Mucosa of rectum (tissue), 2 donors: ENCODE measurements around the gene TRPV5.
"Not testable (repeated sequence)": the region's sequence is repeated elsewhere in the genome, so short reads cannot be mapped to it uniquely, and the experiment has no call there.

Experiments used
- H3K27ac ChIP-seq, 2 donors: one replicate each; pipeline ENCODE4 v1.7.0; 2013; ENCODE audit warnings: inconsistent platforms in 2 of 2, low read depth in 2 of 2, low read length in 2 of 2
- H3K27me3 ChIP-seq, 2 donors: one replicate each; pipeline ENCODE4 v1.7.0; 2013; ENCODE audit warnings: low read length in 2 of 2; ENCODE audit not compliant: control insufficient read depth in 2 of 2, insufficient read depth in 2 of 2
- H3K36me3 ChIP-seq, 2 donors: one replicate each; pipeline ENCODE4 v1.7.0; 2013; ENCODE audit warnings: low read length in 2 of 2; ENCODE audit not compliant: control insufficient read depth in 2 of 2, insufficient read depth in 2 of 2
- H3K4me1 ChIP-seq, 2 donors: one replicate each; pipeline ENCODE4 v1.7.0; 2013; ENCODE audit warnings: low read length in 2 of 2, mild to moderate bottlenecking in 1 of 2; ENCODE audit not compliant: control insufficient read depth in 2 of 2, insufficient read depth in 2 of 2
- H3K4me3 ChIP-seq, 2 donors: one replicate each; pipeline ENCODE4 v1.7.0; 2013; ENCODE audit warnings: low read length in 2 of 2
- H3K9ac ChIP-seq, 2 donors: one replicate each; pipeline ENCODE4 v1.7.0; 2013; ENCODE audit warnings: low read length in 2 of 2, low read depth in 1 of 2, mild to moderate bottlenecking in 1 of 2
- H3K9me3 ChIP-seq, 2 donors: one replicate each; pipeline ENCODE4 v1.7.0; 2013; ENCODE audit warnings: low read length in 2 of 2; ENCODE audit not compliant: control insufficient read depth in 2 of 2
- donor health status: healthy.
- donor health status: Normal muscosa, but diverticular disease.

The TRPV5 gene

DNA sequence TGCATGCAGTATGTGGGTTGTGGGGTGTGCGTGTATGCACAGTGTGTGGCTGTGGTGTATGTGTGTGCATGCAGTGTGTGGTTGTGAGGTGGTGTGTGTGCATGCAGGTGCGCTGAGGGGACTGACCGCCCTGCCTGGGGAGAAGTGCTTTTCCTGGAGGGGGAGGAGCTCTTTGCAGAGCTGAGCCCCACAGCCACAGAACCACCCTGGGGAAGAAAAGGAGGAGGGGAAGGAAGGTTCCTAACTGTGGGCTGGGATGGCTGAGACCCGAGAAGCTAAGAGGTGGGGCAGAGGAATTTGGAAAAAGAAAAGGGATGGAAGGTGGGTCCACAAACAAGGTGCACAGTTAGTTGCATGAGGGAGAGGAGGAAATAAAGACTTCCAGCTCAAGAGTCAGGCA is at the start of gene TRPV5:
Gene TRPV5, minus strand, starts transcription at position 123 of the 400 bp plus-strand sequence. CDS start 287 bp downstream, outside the sequence.
- Histone ChIP-seq H3K4me1 (no peaks in the 10 kb centered on the region), H3K9ac (no peak within 1 kb of the TSS), H3K4me3 (no peak within 1 kb of the TSS)

DNA sequence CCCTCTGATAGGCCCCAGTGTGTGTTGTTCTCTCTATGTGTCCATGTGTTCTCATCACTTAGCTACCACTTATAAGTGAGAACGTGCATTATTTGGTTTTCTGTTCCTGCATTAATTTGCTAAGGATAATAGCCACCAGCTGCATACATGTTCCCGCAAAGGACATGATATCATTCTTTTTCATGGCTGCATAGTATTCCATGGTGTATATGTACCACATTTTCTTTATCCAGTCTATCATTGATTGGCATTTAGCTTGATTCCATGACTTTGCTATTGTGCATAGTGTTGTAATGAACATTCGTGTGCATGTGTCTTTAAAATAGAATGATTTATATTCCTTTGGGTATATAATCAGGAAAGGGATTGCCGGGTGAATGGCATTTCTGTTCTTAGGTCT is 44.9 kb upstream of the TRPV5 start:
- not testable (repeated sequence) for H3K27ac ChIP-seq, H3K4me3 ChIP-seq, H3K9ac ChIP-seq, H3K9me3 ChIP-seq, H3K27me3 ChIP-seq, H3K4me1 ChIP-seq, H3K36me3 ChIP-seq

More for the DNA sequence above, at the start of gene TRPV5:
- Histone ChIP-seq H3K27ac (no peak within 1 kb of the TSS), H3K36me3 (no peaks in the 10 kb centered on the region), H3K27me3 (no peaks in the 10 kb centered on the region), H3K9me3 (no peaks in the 10 kb centered on the region)

DNA sequence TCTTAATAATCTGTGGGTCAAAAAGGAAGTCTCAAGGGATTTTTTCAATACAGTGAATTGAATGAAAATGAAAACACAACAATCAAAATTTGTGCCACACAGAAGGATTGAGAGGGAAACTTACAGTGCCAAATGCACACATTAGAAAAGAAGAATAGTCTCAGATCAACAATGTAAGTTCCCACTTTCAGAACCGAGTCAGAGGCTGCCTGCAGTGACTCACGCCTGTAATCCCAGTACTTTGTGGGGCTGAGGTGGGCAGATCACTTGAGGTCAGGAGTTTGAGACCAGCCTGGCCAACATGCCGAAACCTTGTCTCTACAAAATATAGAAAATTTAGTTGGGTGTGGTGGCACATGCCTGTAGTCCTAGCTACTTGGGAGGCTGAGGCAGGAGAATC is 41.1 kb upstream of the TRPV5 start:
- H3K27ac ChIP-seq: no peak overlapping the region
- no peaks in the 10 kb centered on the region for H3K4me1 ChIP-seq
- H3K9ac ChIP-seq: no peak overlapping the region
- no peaks in the 10 kb centered on the region for H3K9me3 ChIP-seq
- no peaks in the 10 kb centered on the region for H3K27me3 ChIP-seq
- no peaks in the 10 kb centered on the region for H3K36me3 ChIP-seq
- no peak overlapping the region for H3K4me3 ChIP-seq

DNA sequence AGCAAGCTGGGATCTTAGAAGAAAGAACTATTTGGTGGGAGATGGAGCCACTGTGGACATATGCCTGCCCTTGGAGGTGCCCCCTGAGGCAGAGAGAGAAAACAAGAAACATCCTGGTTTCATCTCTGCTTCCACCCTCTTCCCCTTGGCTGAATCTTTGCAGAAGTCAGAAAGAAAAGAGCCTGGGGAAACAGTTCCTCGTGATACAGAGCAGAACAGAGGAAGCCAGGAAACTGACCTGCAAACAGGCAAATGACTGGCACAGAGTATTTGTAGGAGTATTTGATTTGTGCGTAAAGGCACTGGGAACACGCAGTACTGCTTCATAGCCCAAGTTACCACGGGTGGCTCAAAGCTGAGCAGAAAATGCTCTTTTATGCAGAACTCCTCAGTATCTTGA is 35.6 kb upstream of the TRPV5 start:
- Histone ChIP-seq H3K9ac (no peak overlapping the region), H3K9me3 (no peaks in the 10 kb centered on the region), H3K4me1 (no peaks in the 10 kb centered on the region), H3K36me3 (no peaks in the 10 kb centered on the region), H3K4me3 (no peak overlapping the region), H3K27me3 (no peaks in the 10 kb centered on the region), H3K27ac (no peak overlapping the region)

DNA sequence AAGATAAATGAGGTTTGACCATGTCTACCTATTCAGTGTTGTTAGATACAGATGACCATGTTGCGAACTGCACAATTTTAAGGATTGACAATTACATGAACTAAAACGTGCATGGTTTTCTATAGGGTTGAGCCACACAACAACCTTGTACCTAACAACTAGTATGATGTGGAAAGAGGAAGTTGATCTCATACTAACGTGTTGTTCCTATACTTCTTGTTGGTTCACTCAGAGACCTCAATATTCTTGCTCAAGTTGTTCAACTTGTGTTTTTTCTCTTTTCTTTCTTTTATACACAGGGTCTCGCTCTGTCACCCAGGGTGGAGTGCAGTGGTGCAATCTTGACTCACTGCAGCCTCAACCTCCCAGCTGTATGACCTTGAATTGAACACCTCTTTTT is 34.7 kb upstream of the TRPV5 start:
- Histone ChIP-seq H3K4me3 (no peak overlapping the region), H3K27ac (no peak overlapping the region), H3K4me1 (no peaks in the 10 kb centered on the region), H3K27me3 (no peaks in the 10 kb centered on the region), H3K9me3 (no peaks in the 10 kb centered on the region), H3K9ac (no peak overlapping the region), H3K36me3 (no peaks in the 10 kb centered on the region)

DNA sequence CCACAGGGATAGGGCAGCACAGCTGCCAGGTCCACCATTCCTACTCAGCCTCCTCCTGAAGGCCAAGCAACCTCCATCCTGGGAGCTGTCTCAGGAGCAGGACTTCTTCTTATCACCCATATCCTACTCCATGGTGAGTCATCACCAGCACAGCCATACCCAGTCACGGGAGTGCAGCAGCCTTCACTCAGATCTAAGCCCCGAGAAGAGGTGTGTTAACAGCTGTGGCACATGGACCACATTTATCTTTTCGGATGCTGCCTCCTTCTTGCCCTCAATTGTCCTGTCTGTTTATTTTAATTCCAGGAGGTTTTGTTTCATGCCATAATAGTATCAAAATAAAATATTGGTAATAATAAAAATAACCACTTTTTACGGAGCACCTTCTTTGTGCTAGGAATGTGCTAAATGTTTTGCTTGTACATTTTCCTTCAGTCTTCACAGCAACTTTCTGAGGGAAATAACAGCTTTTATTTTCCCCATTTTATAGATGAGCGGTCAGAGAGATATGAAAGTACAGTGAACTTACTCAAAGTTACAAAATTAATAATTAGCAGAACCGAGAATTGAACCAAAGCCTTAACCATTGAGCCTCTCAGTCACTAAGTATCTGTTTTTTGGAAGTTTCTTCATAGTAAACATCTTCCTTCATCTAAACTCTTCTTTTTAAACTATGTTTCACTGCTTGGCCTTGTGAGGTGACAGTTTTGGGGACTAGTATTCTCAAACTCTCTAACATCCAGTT is 31.1 kb upstream of the TRPV5 start:
- Histone ChIP-seq H3K4me3 (no peak overlapping the region), H3K36me3 (no peaks in the 10 kb centered on the region), H3K27me3 (no peaks in the 10 kb centered on the region), H3K4me1 (no peaks in the 10 kb centered on the region), H3K27ac (no peak overlapping the region), H3K9me3 (no peaks in the 10 kb centered on the region), H3K9ac (no peak overlapping the region)

DNA sequence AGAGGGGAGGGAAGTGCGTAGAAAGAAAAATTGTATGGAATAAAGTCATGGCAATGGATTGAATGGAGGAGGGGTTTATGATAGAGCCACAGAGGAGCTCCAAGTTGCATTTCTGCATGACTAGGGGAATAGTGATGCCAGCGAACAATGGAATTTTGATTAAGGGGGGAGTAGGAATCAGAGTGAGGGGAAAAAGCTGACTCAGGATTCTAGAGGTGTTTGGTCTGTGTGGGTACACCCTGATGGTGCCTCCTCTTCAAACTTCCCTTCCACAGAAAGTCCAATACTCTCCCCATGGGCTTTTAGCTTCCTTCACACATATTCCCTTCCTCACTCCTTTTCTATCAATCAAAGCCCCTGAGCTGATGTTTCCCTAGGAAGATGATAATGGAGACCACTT is 30.4 kb upstream of the TRPV5 start:
- Histone ChIP-seq H3K9ac (no peak overlapping the region), H3K4me3 (no peak overlapping the region), H3K27ac (no peak overlapping the region), H3K4me1 (no peaks in the 10 kb centered on the region), H3K27me3 (no peaks in the 10 kb centered on the region), H3K9me3 (no peaks in the 10 kb centered on the region), H3K36me3 (no peaks in the 10 kb centered on the region)

DNA sequence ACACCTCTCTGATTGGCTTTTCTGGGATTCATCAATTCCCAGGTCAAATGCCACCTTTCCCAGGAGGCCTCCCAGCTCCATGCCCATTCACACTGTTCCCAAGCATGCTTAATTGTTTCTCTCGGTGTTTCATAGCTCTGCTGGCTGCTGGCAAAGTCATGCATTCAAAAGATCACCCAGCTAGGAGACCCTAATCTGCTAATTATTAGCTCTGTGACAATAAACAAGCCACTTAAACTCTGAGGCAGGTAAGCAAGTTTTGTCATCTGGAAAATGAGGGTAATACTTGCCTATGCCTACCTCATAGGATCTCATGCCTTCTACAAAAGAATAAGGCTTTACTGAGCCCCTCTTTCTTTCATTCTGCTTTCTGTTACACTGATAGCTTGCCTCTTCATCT is 29.4 kb upstream of the TRPV5 start:
- Histone ChIP-seq H3K36me3 (no peaks in the 10 kb centered on the region), H3K27ac (no peak overlapping the region), H3K27me3 (no peaks in the 10 kb centered on the region), H3K9ac (no peak overlapping the region), H3K9me3 (no peaks in the 10 kb centered on the region), H3K4me3 (no peak overlapping the region), H3K4me1 (no peaks in the 10 kb centered on the region)

DNA sequence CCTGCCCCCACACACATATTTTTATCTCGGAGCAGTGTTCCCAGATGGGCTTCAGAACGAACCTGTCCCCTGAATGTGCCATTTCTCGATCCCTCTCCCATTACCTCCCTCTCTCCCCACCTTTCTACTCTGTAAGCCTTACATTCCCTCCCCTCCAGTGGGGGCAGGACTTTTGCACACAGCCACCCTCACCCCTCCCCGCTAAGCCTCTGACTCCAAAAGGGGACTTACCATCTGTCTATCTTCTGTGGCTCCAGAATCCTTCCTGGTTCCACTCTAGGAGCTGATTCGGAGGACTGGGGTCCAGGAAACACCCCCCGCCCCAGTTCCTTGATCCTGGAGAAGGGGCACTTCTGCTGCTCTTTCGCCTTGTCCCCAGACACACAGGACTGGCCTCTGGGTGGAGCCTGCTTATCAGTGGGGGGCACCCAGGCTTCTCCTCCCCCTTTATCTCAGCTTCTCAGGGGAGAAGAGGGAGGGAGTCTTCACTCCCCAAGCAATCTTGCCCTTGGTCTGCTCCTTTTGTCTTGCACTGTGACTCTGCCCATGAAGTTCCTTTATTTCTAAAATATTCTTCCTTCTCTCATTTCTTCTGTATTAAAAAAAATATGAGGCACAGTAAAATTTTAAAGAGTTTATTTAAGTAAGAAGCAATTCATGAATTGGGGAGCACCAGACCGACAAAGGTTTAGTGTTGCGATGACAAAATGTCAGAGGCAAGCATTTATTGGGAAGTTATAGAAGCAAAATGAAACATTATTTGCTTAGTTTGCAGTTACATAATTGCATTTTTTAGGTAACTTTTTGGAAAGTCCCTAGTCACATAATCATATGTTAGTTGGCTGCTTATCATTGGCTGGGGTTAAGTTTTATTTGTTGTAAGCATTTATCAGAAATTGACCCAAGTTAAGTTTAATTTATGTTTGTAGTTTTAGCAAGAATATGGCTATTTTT is 28.7 kb upstream of the TRPV5 start, which contains the start of gene KEL:
Gene KEL, minus strand, starts transcription at position 391 of the 954 bp plus-strand sequence. Its CDS starts 157 bp downstream, at position 234.
- H3K27me3 ChIP-seq: no peaks in the 10 kb centered on the region
- H3K4me3 ChIP-seq: no peak within 1 kb of the TSS
- no peaks in the 10 kb centered on the region for H3K9me3 ChIP-seq
- no peak within 1 kb of the TSS for H3K27ac ChIP-seq
- H3K4me1 ChIP-seq: no peaks in the 10 kb centered on the region
- no peak within 1 kb of the TSS for H3K9ac ChIP-seq
- no peaks in the 10 kb centered on the region for H3K36me3 ChIP-seq

DNA sequence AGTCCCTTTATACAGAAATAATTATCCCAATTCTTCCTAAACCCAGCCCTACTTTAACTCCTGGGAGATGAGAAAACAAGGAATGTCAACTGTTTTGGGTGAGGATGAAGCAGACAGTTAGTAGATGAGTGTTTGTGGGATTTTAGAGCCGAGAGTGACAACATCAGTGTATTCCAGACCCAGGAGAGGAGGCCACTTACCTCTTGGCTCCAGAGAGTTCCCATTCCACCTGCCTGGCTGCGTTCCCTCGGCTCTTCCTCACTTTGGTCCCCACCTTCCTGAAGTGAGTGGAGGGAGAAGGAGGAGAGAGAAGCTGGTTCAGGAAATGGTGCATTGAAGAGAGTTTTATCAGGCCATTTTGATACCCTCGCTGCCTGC is 28.0 kb upstream of the TRPV5 start:
- H3K9me3 ChIP-seq: no peaks in the 10 kb centered on the region
- no peak overlapping the region for H3K27ac ChIP-seq
- no peak overlapping the region for H3K4me3 ChIP-seq
- H3K4me1 ChIP-seq: no peaks in the 10 kb centered on the region
- no peaks in the 10 kb centered on the region for H3K27me3 ChIP-seq
- H3K9ac ChIP-seq: no peak overlapping the region
- H3K36me3 ChIP-seq: no peaks in the 10 kb centered on the region
